ENCODE results near the gene RASL12. TPM values are rescaled to one million over a fixed set of nuclear protein-coding genes. Genes with fewer than 3 reads are reported as not detected.

RASL12 gene
- total and polyA plus RNA-seq, 2 donors (not counting 1 experiment from before 2014, with no cell fraction given) = not detected

DNA sequence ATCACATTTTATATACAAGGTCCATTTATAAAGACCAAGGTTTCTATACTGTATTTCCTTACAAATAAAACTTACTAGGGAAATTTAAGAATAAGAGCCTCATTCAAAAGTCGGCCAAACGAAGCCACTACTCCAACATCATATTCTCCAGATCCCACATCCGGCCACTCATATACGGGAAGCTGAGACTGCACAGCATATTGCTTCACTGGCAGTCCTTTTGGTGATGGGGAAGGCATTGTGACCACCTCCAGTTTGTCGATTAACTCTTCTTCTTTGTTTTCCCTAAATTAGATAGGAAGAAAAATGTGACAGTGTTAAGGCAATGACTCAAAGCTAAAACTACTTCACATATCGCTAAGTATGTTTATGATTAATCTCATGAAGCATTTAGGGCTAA is 41.0 kb downstream of the RASL12 start:
- H4K20me1 ChIP-seq (ENCODE audit: control insufficient read depth, insufficient read depth, low read length, poor library complexity, severe bottlenecking) = no peaks in the 10 kb centered on the region
- H3K36me3 ChIP-seq (replicated peaks in 1 of 2; ENCODE audit: control extremely low read depth in 1 of 2, control insufficient read depth in 1 of 2, extremely low read depth in 1 of 2, insufficient read depth in 2 of 2, low read length in 1 of 2) = peaks cover 2 to 14% of the 10 kb centered on the region in 2 experiments
- no peaks in the 10 kb centered on the region for H3K9me3 ChIP-seq (ENCODE audit: control extremely low read depth in 1 of 3, control insufficient read depth in 2 of 3, insufficient read depth in 1 of 3, low read length in 2 of 3)
- no peak overlapping the region for H3K4me3 Mint-ChIP-seq
- ChIA-PET POLR2A (no interaction called here), CTCF (no interaction called here)
- no peak overlapping the region for H3K27ac Mint-ChIP-seq
- TF ChIP-seq CTCF (IDR thresholded peaks at IDR 0.05) = no peak
- no peak for TF ChIP-seq EZH2 (IDR thresholded peaks at IDR 0.05; ENCODE audit: borderline replicate concordance, insufficient read depth, low read depth, low read length, poor library complexity, severe bottlenecking)
- H3K27ac ChIP-seq (ENCODE audit: low read length in 2 of 2) = no peak overlapping the region
- no peak for DNase-seq
- H3K9ac ChIP-seq (ENCODE audit: low read length) = no peak overlapping the region
- no peak overlapping the region for H3K4me2 ChIP-seq (replicated peaks; ENCODE audit: low read depth, low read length, poor library complexity, severe bottlenecking)
- H3K4me1 Mint-ChIP-seq = peaks cover 17% of the 10 kb centered on the region
- intact Hi-C loops (cut with micrococcal nuclease) = no loop called here
- peaks cover 13 to 14% of the 10 kb centered on the region in 2 donors for H3K4me1 ChIP-seq (ENCODE audit: control insufficient read depth in 2 of 2, insufficient read depth in 2 of 2, low read length in 2 of 2)
- H3K27me3 Mint-ChIP-seq = no peaks in the 10 kb centered on the region
- H2AFZ ChIP-seq (ENCODE audit: insufficient read depth, low read depth, low read length, poor library complexity, severe bottlenecking) = no peak overlapping the region
- H3K79me2 ChIP-seq (ENCODE audit: control insufficient read depth, insufficient read depth, low read length) = peaks cover 25% of the 10 kb centered on the region
- 100% methylated on average over 2 of the region's 6 CpGs for WGBS (ENCODE audit: insufficient coverage)
- no peak for ATAC-seq (ENCODE audit: low read depth)
- H3K9me3 Mint-ChIP-seq (ENCODE audit: insufficient read depth) = no peaks in the 10 kb centered on the region
- H3K4me3 ChIP-seq (ENCODE audit: control extremely low read depth in 1 of 5, extremely low read depth in 1 of 5, insufficient read depth in 1 of 5, low read depth in 2 of 5, low read length in 4 of 5) = no peak overlapping the region
- no peaks in the 10 kb centered on the region for H3K27me3 ChIP-seq (replicated peaks in 1 of 4; ENCODE audit: control extremely low read depth in 1 of 4, control insufficient read depth in 3 of 4, insufficient read depth in 4 of 4, low read length in 3 of 4)

GRCh38 chr15:65021488-65021887 is 46.3 kb downstream of the RASL12 start:
- CTCF ChIA-PET = no interaction called here
- POLR2A ChIA-PET = no interaction called here
- no peak for ATAC-seq (ENCODE audit: low read depth)
- H3K9me3 ChIP-seq (ENCODE audit: control extremely low read depth in 1 of 3, control insufficient read depth in 2 of 3, insufficient read depth in 1 of 3, low read length in 2 of 3) = no peaks in the 10 kb centered on the region
- DNase-seq = no peak
- H3K4me3 Mint-ChIP-seq = no peak overlapping the region
- H3K4me2 ChIP-seq (replicated peaks; ENCODE audit: low read depth, low read length, poor library complexity, severe bottlenecking) = no peak overlapping the region
- H2AFZ ChIP-seq (ENCODE audit: insufficient read depth, low read depth, low read length, poor library complexity, severe bottlenecking) = no peak overlapping the region
- no peaks in the 10 kb centered on the region for H3K27me3 Mint-ChIP-seq
- H3K9ac ChIP-seq (ENCODE audit: low read length) = no peak overlapping the region
- H3K27ac Mint-ChIP-seq = no peak overlapping the region
- no peak overlapping the region for H3K27ac ChIP-seq (ENCODE audit: low read length in 2 of 2)
- no peaks in the 10 kb centered on the region for H4K20me1 ChIP-seq (ENCODE audit: control insufficient read depth, insufficient read depth, low read length, poor library complexity, severe bottlenecking)
- peaks cover 5% of the 10 kb centered on the region for H3K79me2 ChIP-seq (ENCODE audit: control insufficient read depth, insufficient read depth, low read length)
- peaks cover 8 to 41% of the 10 kb centered on the region in 2 experiments for H3K36me3 ChIP-seq (replicated peaks in 1 of 2; ENCODE audit: control extremely low read depth in 1 of 2, control insufficient read depth in 1 of 2, extremely low read depth in 1 of 2, insufficient read depth in 2 of 2, low read length in 1 of 2)
- H3K4me1 ChIP-seq (ENCODE audit: control insufficient read depth in 2 of 2, insufficient read depth in 2 of 2, low read length in 2 of 2) = no peaks in the 10 kb centered on the region
- H3K9me3 Mint-ChIP-seq (ENCODE audit: insufficient read depth) = no peaks in the 10 kb centered on the region
- H3K4me1 Mint-ChIP-seq = no peaks in the 10 kb centered on the region
- TF ChIP-seq CTCF (IDR thresholded peaks at IDR 0.05) = no peak
- no peak for TF ChIP-seq EZH2 (IDR thresholded peaks at IDR 0.05; ENCODE audit: borderline replicate concordance, insufficient read depth, low read depth, low read length, poor library complexity, severe bottlenecking)
- H3K27me3 ChIP-seq (replicated peaks in 1 of 4; ENCODE audit: control extremely low read depth in 1 of 4, control insufficient read depth in 3 of 4, insufficient read depth in 4 of 4, low read length in 3 of 4) = no peaks in the 10 kb centered on the region
- no peak overlapping the region for H3K4me3 ChIP-seq (ENCODE audit: control extremely low read depth in 1 of 5, extremely low read depth in 1 of 5, insufficient read depth in 1 of 5, low read depth in 2 of 5, low read length in 4 of 5)
- intact Hi-C loops (cut with micrococcal nuclease) = no loop called here

Measured in B cell (primary cell).